Bone marrow (tissue), 2 donors: ENCODE results near the gene SNX12.
"Not testable (repeated sequence)": the region's sequence is repeated elsewhere in the genome, so short reads cannot be mapped to it uniquely, and the experiment has no call there.

Experiments
- DNase-seq, 2 donors: peaks; one replicate each; lab custom pipeline; 2025; lab: John Stamatoyannopoulos, UW

Gene SNX12

GRCh38 chrX:71091263-71091662 lies 23.1 kb upstream of the SNX12 start:
- no peak for DNase-seq

GRCh38 chrX:71085900-71086299 lies 17.8 kb upstream of the SNX12 start:
- no peak for DNase-seq

- DNase-seq = no peak
Observed at GRCh38 chrX:71082822-71083221, 14.7 kb upstream of the SNX12 start.

GRCh38 chrX:71082124-71082647 lies 14.1 kb upstream of the SNX12 start:
- no peak for DNase-seq

GRCh38 chrX:71081330-71082123 lies 13.4 kb upstream of the SNX12 start:
- DNase-seq = no peak

GRCh38 chrX:71070531-71070930 lies 2.4 kb upstream of the SNX12 start:
- DNase-seq = no peak

- DNase-seq = no peak
Observed at GRCh38 chrX:71067712-71068043, 456 bp downstream of the SNX12 start.

- no peak for DNase-seq
Observed at GRCh38 chrX:71067089-71067488, 1.0 kb downstream of the SNX12 start.

- DNase-seq = no peak
Observed at GRCh38 chrX:71060127-71060526, 8.0 kb downstream of the SNX12 start.

GRCh38 chrX:71057848-71058530 lies 10.1 kb downstream of the SNX12 start:
- DNase-seq = peak in 1 of 2 donors; percentile 10

GRCh38 chrX:71056867-71057266 lies 11.3 kb downstream of the SNX12 start:
- DNase-seq = no peak

GRCh38 chrX:71053217-71053621 lies 14.9 kb downstream of the SNX12 start:
- no peak for DNase-seq

GRCh38 chrX:71052721-71053120 lies 15.4 kb downstream of the SNX12 start:
- DNase-seq = no peak

GRCh38 chrX:71047891-71048290 lies 20.2 kb downstream of the SNX12 start:
- not testable (repeated sequence) for DNase-seq

GRCh38 chrX:71017396-71017939 lies 50.7 kb downstream of the SNX12 start:
- no peak for DNase-seq
